IMR-90 (cell line): ENCODE data around the gene HSD17B14. TPM values are rescaled to one million over a fixed set of nuclear protein-coding genes. Genes with fewer than 3 reads are reported as not detected.

Experiments used
- ATAC-seq: fragments of 200-7000 bp; cut with Tn5 transposase; 2 replicates; pipeline ENCODE4 v1.9.1; 2020; ENCODE audit warnings: low read depth, mild to moderate bottlenecking, moderate library complexity
- BruUV-seq: library from RNA; stranded (reverse); fragments of 400-500 nt; replicated peaks from 2 replicates; lab custom pipeline; 2021; lab: Mats Ljungman, UMichigan
- CTCF ChIA-PET: fragments of 300-600 bp; formaldehyde crosslinking; extraction: SDS; loops from one replicate; lab custom pipeline; 2021; ENCODE audit warnings: antibody characterized with exemption; lab: Yijun Ruan, JAX
- POLR2A ChIA-PET: fragments of 300-600 bp; sonication (Branson Sonifier 250); formaldehyde crosslinking; loops from one replicate; lab custom pipeline; 2022; ENCODE audit warnings: antibody characterized with exemption; ENCODE audit not compliant: unreplicated experiment; lab: Charles Lee
- DNase-seq: peaks from one replicate; pipeline ENCODE4 v3.0.0; 2013
- H2AFZ ChIP-seq: replicated peaks from 2 replicates; pipeline ENCODE3; 2013; ENCODE audit warnings: low read length, mild to moderate bottlenecking; ENCODE audit not compliant: poor library complexity
- H2AK5ac ChIP-seq: 2 replicates; pipeline ENCODE4 v1.6.1; 2013; ENCODE audit warnings: low read depth, low read length, inconsistent platforms
- H2AK9ac ChIP-seq: replicated peaks from 2 replicates; pipeline ENCODE3; 2013; ENCODE audit warnings: mild to moderate bottlenecking, low read depth, low read length, moderate library complexity; ENCODE audit not compliant: poor library complexity
- H2BK120ac ChIP-seq: 2 replicates; pipeline ENCODE4 v1.6.1; 2013; ENCODE audit warnings: low read depth, low read length, inconsistent platforms
- H2BK15ac ChIP-seq: 3 replicates; pipeline ENCODE4 v1.6.1; 2013; ENCODE audit warnings: low read depth, low read length, inconsistent platforms
- H2BK20ac ChIP-seq: 2 replicates; pipeline ENCODE4 v1.6.1; 2013; ENCODE audit warnings: low read depth, mild to moderate bottlenecking, inconsistent platforms, low read length, moderate library complexity
- H2BK5ac ChIP-seq: 2 replicates; pipeline ENCODE4 v1.6.1; 2013; ENCODE audit warnings: mild to moderate bottlenecking, low read depth, low read length, inconsistent platforms; ENCODE audit not compliant: poor library complexity, severe bottlenecking
- H3K14ac ChIP-seq: replicated peaks from 2 replicates; pipeline ENCODE4 v1.6.1; 2013; ENCODE audit warnings: low read depth, low read length, inconsistent platforms
- H3K18ac ChIP-seq: 2 replicates; pipeline ENCODE4 v1.6.1; 2013; ENCODE audit warnings: low read depth, low read length, control low read depth
- H3K23ac ChIP-seq: 2 replicates; pipeline ENCODE4 v1.6.1; 2013; ENCODE audit warnings: low read depth, low read length, inconsistent platforms
- H3K27ac ChIP-seq: 2 replicates; pipeline ENCODE4 v1.5.1; 2013; ENCODE audit warnings: mild to moderate bottlenecking, control low read depth, low read length; ENCODE audit not compliant: insufficient read depth
- H3K27me3 ChIP-seq: 2 replicates; pipeline ENCODE4 v1.6.1; 2013; ENCODE audit warnings: low read length; ENCODE audit not compliant: control insufficient read depth, insufficient read depth
- H3K36me3 ChIP-seq: 2 replicates; pipeline ENCODE4 v1.6.1; 2013; ENCODE audit warnings: low read length, mixed read lengths; ENCODE audit not compliant: control insufficient read depth, insufficient read depth
- H3K4ac ChIP-seq: 2 replicates; pipeline ENCODE4 v1.6.1; 2013; ENCODE audit warnings: low read depth, low read length, inconsistent platforms
- H3K4me1 ChIP-seq: 2 replicates; pipeline ENCODE4 v1.6.1; 2013; ENCODE audit warnings: low read length, mixed read lengths; ENCODE audit not compliant: control insufficient read depth, insufficient read depth
- H3K4me2 ChIP-seq: 2 replicates; pipeline ENCODE4 v1.6.1; 2013; ENCODE audit warnings: low read depth, mild to moderate bottlenecking, control low read depth, low read length, moderate library complexity
- H3K4me3 ChIP-seq: 2 replicates; pipeline ENCODE4 v1.5.1; 2013; ENCODE audit warnings: low read depth, mild to moderate bottlenecking, control low read depth, low read length, moderate library complexity; ENCODE audit not compliant: insufficient read depth
- H3K56ac ChIP-seq: 2 replicates; pipeline ENCODE4 v1.6.1; 2013; ENCODE audit warnings: low read length, inconsistent platforms; ENCODE audit not compliant: insufficient read depth; ENCODE audit errors: extremely low read depth
- H3K79me1 ChIP-seq, 2 experiments: 2 replicates each; pipeline ENCODE4 v1.6.1; 2013; ENCODE audit warnings: low read length in 2 of 2, inconsistent platforms in 1 of 2, low read depth in 1 of 2
- H3K9ac ChIP-seq: 2 replicates; pipeline ENCODE4 v1.6.1; 2013; ENCODE audit warnings: low read depth, low read length, control low read depth
- H3K9me1 ChIP-seq: 2 replicates; pipeline ENCODE4 v1.6.1; 2013; ENCODE audit warnings: low read length, inconsistent platforms; ENCODE audit not compliant: insufficient read depth
- H3K9me3 ChIP-seq: 2 replicates; pipeline ENCODE4 v1.6.1; 2013; ENCODE audit warnings: low read length; ENCODE audit not compliant: control insufficient read depth, insufficient read depth
- H4K20me1 ChIP-seq: 2 replicates; pipeline ENCODE4 v1.6.1; 2013; ENCODE audit warnings: low read length, inconsistent platforms; ENCODE audit not compliant: insufficient read depth
- H4K5ac ChIP-seq: 2 replicates; pipeline ENCODE4 v1.6.1; 2013; ENCODE audit warnings: mild to moderate bottlenecking, low read depth, low read length, control low read depth
- H4K8ac ChIP-seq, 2 experiments: 2 replicates each; pipeline ENCODE4 v1.6.1; 2013; ENCODE audit warnings: low read depth in 2 of 2, low read length in 2 of 2, control low read depth in 1 of 2, inconsistent platforms in 1 of 2
- H4K91ac ChIP-seq: 2 replicates; pipeline ENCODE4 v1.6.1; 2013; ENCODE audit warnings: low read depth, low read length, inconsistent platforms; ENCODE audit not compliant: insufficient read depth
- BHLHE40 ChIP-seq: fragments of 150-350 bp; IDR thresholded peaks from 2 replicates; pipeline ENCODE4 v1.6.1; 2016; ENCODE audit warnings: mild to moderate bottlenecking, low read depth, low read length
- CHD1 ChIP-seq: IDR thresholded peaks from 2 replicates; pipeline ENCODE4 v1.6.1; 2012; ENCODE audit warnings: low read depth, low read length, improper control_type of control experiment
- MAFK ChIP-seq: IDR thresholded peaks from 2 replicates; pipeline ENCODE4 v1.6.1; 2012; ENCODE audit warnings: low read depth, low read length, improper control_type of control experiment
- MAZ ChIP-seq: IDR thresholded peaks from 2 replicates; pipeline ENCODE4 v1.6.1; 2012; ENCODE audit warnings: low read depth, mild to moderate bottlenecking, low read length, improper control_type of control experiment, moderate library complexity, borderline replicate concordance
- WGBS, 2 experiments: methylation state at CpG; one replicate each; pipeline versions ENCODE4 v1.1.5 to v1.1.7; 2013; ENCODE audit warnings: missing lambda C conversion rate in 2 of 2; ENCODE audit not compliant: insufficient read length in 1 of 2; ENCODE audit errors: extremely low coverage in 2 of 2; 5-methylcytosine and 5-hydroxymethylcytosine counted together
- dilution Hi-C: fragments of 300-500 bp; cut with HindIII; formaldehyde crosslinking; loops from one replicate; pipeline ENCODE4 v1.14.3; 2018; ENCODE audit warnings: low sequenced_read_pairs; ENCODE audit not compliant: unreplicated experiment
- in situ Hi-C: fragments of 300-500 bp; cut with MboI; formaldehyde crosslinking; loops from 3 replicates; pipeline ENCODE4 v1.14.3; 2019; ENCODE audit warnings: low sequenced_read_pairs, inconsistent platforms, mixed read lengths
- intact Hi-C: fragments of 100-400 bp; cut with micrococcal nuclease; formaldehyde crosslinking; loops from 2 replicates; pipeline ENCODE4 v1.10.0; 2022
- polyA plus RNA-seq, 3 experiments: library from polyadenylated mRNA; depleted of rRNA; stranded (reverse); fragments of >200 nt; gene quantifications; 2 replicates each; pipeline ENCODE4 v1.2.3, GENCODE V29; 2012; ENCODE audit warnings: low replicate concordance in 1 of 3
- total RNA-seq: library from RNA; depleted of rRNA; stranded (reverse); fragments of >200 nt; gene quantifications from 2 replicates; pipeline ENCODE4 v1.2.3, GENCODE V29; 2012
- TF ChIP-seq, protein P1 (sequence below): conservative IDR thresholded peaks from 2 replicates; pipeline ENCODE4 v1.5.1; 2012; ENCODE audit warnings: mild to moderate bottlenecking, low read depth, low read length, improper control_type of control experiment
- TF ChIP-seq, protein P2 (sequence below): fragments of 150-350 bp; IDR thresholded peaks from 2 replicates; pipeline ENCODE4 v1.6.1; 2016; ENCODE audit warnings: low read depth, mild to moderate bottlenecking, low read length, moderate library complexity, borderline replicate concordance

The HSD17B14 gene
- total and polyA plus RNA-seq, 2 of the 4 experiments (the other 2 are of a cell fraction): 0.54 to 4.5 TPM

- no TSS peak for BruUV-seq
- Histone ChIP-seq H4K91ac (no peak overlapping the region), H3K56ac (no peak overlapping the region), H2BK20ac (no peak overlapping the region), H3K9me1 (0 out of 2 replicates have a peak, but pooled peaks cover 3% of the 10 kb centered on the region), H4K20me1 (peaks cover 51% of the 10 kb centered on the region), H3K4me1 (peaks cover 4% of the 10 kb centered on the region; the same call in 1 of the 2 replicates), H3K27ac (no peak overlapping the region), H3K27me3 (no peaks in the 10 kb centered on the region), H2AK9ac (no peak overlapping the region), H3K4me3 (no peak overlapping the region), H2AFZ (no peak overlapping the region), H3K4me2 (no peak overlapping the region), H4K8ac (no peak overlapping the region), H3K18ac (no peak overlapping the region), H2BK120ac (no peak overlapping the region), H3K14ac (no peak overlapping the region), H3K4ac (no peak overlapping the region), H3K23ac (no peak overlapping the region), H2AK5ac (no peak overlapping the region), H3K36me3 (peaks cover 29% of the 10 kb centered on the region), H3K9me3 (peaks cover 4% of the 10 kb centered on the region; the same call in 1 of the 2 replicates), H2BK5ac (no peak overlapping the region), H4K5ac (no peak overlapping the region), H3K9ac (no peak overlapping the region), H3K79me1 (peaks cover 0 to 40% of the 10 kb centered on the region in 2 experiments; a peak in 3 of 4 replicates), H2BK15ac (no peak overlapping the region)
- ChIA-PET POLR2A (interaction anchor here (0.6 kb wide), 2 partner anchors 10 to 22 kb away, joined by 3 read pairs; no protein-coding TSS in a partner anchor), CTCF (no interaction called here)
- dilution Hi-C loops: no loop called here
- TF ChIP-seq, protein P1, sequence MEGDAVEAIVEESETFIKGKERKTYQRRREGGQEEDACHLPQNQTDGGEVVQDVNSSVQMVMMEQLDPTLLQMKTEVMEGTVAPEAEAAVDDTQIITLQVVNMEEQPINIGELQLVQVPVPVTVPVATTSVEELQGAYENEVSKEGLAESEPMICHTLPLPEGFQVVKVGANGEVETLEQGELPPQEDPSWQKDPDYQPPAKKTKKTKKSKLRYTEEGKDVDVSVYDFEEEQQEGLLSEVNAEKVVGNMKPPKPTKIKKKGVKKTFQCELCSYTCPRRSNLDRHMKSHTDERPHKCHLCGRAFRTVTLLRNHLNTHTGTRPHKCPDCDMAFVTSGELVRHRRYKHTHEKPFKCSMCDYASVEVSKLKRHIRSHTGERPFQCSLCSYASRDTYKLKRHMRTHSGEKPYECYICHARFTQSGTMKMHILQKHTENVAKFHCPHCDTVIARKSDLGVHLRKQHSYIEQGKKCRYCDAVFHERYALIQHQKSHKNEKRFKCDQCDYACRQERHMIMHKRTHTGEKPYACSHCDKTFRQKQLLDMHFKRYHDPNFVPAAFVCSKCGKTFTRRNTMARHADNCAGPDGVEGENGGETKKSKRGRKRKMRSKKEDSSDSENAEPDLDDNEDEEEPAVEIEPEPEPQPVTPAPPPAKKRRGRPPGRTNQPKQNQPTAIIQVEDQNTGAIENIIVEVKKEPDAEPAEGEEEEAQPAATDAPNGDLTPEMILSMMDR: no peak
- TF ChIP-seq MAFK (no peak), CHD1 (no peak), BHLHE40 (no peak), MAZ (no peak)
- TF ChIP-seq, protein P2, sequence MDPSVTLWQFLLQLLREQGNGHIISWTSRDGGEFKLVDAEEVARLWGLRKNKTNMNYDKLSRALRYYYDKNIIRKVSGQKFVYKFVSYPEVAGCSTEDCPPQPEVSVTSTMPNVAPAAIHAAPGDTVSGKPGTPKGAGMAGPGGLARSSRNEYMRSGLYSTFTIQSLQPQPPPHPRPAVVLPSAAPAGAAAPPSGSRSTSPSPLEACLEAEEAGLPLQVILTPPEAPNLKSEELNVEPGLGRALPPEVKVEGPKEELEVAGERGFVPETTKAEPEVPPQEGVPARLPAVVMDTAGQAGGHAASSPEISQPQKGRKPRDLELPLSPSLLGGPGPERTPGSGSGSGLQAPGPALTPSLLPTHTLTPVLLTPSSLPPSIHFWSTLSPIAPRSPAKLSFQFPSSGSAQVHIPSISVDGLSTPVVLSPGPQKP: no peak
- in situ Hi-C loops: no loop called here
- ATAC-seq (no peak), DNase-seq (no peak)
- intact Hi-C loops: no loop called here
- 100% methylated on average over 2 of the region's 13 CpGs; no CpG with 5 or more reads in 1 of the 2 experiments for WGBS, 2 experiments
These were observed 42.8 kb upstream of the HSD17B14 start for GRCh38 chr19:48879025-48879637.
